Measurements from ENCODE around the gene TOLLIP.

TOLLIP gene

DNA sequence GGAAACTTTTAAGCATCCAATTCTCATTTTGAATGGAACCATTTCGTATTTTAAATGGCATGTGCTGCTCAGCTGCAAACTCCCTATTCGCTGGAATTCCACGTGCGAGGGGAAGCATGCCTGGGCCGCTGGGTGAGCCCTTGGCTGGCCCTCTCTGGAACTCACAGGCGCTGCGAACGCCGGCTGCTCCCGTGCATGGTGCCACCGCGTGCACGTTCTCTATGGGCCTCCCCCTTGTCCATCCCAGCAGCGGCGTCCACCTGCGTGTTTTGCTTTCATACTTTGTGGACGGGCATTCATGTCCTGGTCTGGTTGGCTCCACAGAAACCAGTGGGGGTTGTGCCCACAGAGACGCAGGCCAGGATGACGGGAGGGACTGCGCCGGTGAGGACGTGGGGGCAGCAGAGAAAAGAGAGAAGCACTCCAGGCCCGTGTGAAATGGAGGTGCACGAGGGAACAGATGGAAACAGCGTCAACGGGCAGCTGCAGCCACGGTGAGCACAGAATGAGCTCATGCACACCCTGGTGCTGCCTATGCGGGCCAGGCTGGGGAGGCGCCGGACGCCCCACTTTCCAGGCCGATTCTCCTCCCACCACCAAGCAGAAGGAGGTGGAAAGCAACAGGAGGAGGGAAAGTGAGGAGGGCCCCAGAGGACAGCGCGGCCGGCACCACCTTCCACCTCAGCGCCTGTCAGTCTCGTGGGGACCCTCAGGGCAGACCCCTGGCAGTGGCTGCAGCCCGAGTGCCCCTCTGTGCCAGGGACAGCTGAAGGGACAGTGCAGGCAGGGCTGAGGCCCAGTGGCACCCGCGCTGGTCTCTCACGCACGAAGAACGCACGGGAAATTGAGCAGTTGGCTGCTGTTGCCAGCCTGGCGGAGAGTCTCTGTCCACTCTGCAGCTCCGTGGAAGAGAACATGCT, 29.1 kb downstream of the TOLLIP start:
- H3K27me3 ChIP-seq (ENCODE audit: insufficient read depth, low read length): no peaks in the 10 kb centered on the region
- no peak overlapping the region for H3K9ac ChIP-seq (ENCODE audit: low read length)
- TF ChIP-seq CTCF (IDR thresholded peaks at IDR 0.05; ENCODE audit: low read length): no peak
- H3K79me2 ChIP-seq (ENCODE audit: insufficient read depth, low read length): no peaks in the 10 kb centered on the region
- no peaks in the 10 kb centered on the region for H3F3A ChIP-seq (ENCODE audit: insufficient read depth, low read length)
- no peak overlapping the region for H3K4me3 ChIP-seq (ENCODE audit: low read depth, low read length, poor library complexity, severe bottlenecking)
- no peaks in the 10 kb centered on the region for H3K9me3 ChIP-seq (ENCODE audit: low read length)
- H3K27ac ChIP-seq (ENCODE audit: low read depth, low read length, poor library complexity, severe bottlenecking): no peak overlapping the region
- no peaks in the 10 kb centered on the region for H4K20me1 ChIP-seq (ENCODE audit: insufficient read depth, low read length)
- H3K9me2 ChIP-seq (ENCODE audit: low read depth, low read length): no peaks in the 10 kb centered on the region
- H2AFZ ChIP-seq (ENCODE audit: low read length): no peak overlapping the region
- H3K4me2 ChIP-seq (ENCODE audit: low read length): no peak overlapping the region
- H3K36me3 ChIP-seq (ENCODE audit: insufficient read depth, low read length): peaks cover 18% of the 10 kb centered on the region; the same call in 1 of the 2 replicates
- H3K4me1 ChIP-seq (ENCODE audit: insufficient read depth, low read length, severe bottlenecking): no peaks in the 10 kb centered on the region

DNA sequence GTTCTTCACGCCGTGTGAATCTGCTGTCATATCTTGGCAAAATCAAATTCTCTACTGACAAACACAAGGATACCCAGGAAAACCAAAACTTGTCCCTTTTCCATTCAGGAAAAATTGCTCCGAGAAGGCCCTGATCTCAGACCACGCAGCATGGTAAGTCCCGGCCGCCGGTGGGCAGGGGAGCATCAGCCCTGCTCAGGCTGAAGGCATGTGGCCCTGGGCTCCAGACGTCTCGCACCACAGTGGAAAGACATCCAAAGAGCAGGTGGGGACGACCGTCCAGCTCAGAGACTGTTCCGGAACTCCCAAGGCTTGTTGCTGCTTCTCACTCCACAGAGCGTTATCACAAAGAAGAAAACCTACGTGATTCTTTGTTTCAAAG, 29.8 kb downstream of the TOLLIP start:
- Histone ChIP-seq H3K9me2 (ENCODE audit: low read depth, low read length) (no peaks in the 10 kb centered on the region), H3K4me2 (ENCODE audit: low read length) (no peak overlapping the region), H4K20me1 (ENCODE audit: insufficient read depth, low read length) (no peaks in the 10 kb centered on the region), H3K79me2 (ENCODE audit: insufficient read depth, low read length) (no peaks in the 10 kb centered on the region), H3K9me3 (ENCODE audit: low read length) (no peaks in the 10 kb centered on the region), H3K4me1 (ENCODE audit: insufficient read depth, low read length, severe bottlenecking) (no peaks in the 10 kb centered on the region), H3F3A (ENCODE audit: insufficient read depth, low read length) (no peaks in the 10 kb centered on the region), H3K27ac (ENCODE audit: low read depth, low read length, poor library complexity, severe bottlenecking) (no peak overlapping the region), H3K9ac (ENCODE audit: low read length) (no peak overlapping the region), H3K36me3 (ENCODE audit: insufficient read depth, low read length) (peaks cover 18% of the 10 kb centered on the region; the same call in 1 of the 2 replicates), H3K27me3 (ENCODE audit: insufficient read depth, low read length) (no peaks in the 10 kb centered on the region), H2AFZ (ENCODE audit: low read length) (no peak overlapping the region), H3K4me3 (ENCODE audit: low read depth, low read length, poor library complexity, severe bottlenecking) (no peak overlapping the region)
- TF ChIP-seq EZH2 (IDR thresholded peaks at IDR 0.05; ENCODE audit: borderline replicate concordance, low read length) (no peak), CTCF (IDR thresholded peaks at IDR 0.05; ENCODE audit: low read length) (no peak)

DNA sequence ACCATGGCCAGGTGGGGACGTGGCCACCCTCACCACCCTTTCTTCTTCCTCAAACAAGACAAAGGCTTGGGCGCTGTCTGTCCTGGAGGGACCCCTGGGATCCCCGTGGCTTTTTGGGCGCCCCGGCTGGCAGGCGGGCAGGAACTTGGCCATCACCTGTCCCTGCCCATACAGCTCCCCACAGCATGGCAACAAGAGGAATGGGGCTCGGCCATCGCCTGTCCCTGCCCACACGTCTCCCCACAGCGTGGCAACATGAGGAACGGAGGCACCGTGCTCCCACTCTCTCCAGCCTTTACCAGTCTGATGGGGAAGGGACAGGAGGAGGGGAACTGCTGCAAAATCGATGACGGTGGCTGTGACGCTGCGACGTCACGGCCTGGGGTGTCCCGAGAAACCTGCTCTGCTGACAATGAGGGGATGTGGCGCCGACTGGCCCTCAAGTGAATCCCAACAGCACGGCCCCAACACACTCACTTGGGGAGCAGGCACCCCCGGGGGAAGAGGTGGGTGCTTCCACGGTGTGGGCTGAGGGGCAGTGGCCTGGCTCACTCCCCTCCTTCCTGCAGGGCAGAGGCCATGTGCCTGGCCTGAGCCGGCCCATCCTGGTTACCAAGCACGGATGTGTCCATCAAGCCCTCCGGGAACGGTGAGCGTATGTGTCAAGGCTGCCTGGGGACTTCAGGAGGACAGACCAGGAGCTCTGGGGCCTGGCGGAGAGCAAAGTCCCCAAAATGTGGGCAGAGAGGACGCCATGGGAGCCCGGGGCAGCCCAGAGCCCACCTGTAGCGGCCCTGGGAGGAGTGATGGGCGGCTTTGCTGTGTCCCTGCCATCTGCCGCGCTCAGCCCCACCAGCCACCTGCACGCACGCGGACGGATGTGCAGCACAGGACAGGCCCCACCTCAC, 30.4 kb downstream of the TOLLIP start:
- Histone ChIP-seq H3K27me3 (ENCODE audit: insufficient read depth, low read length) (no peaks in the 10 kb centered on the region), H2AFZ (ENCODE audit: low read length) (no peak overlapping the region), H3K4me2 (ENCODE audit: low read length) (no peak overlapping the region), H4K20me1 (ENCODE audit: insufficient read depth, low read length) (no peaks in the 10 kb centered on the region), H3K79me2 (ENCODE audit: insufficient read depth, low read length) (no peaks in the 10 kb centered on the region), H3K9me3 (ENCODE audit: low read length) (no peaks in the 10 kb centered on the region), H3K9me2 (ENCODE audit: low read depth, low read length) (no peaks in the 10 kb centered on the region), H3F3A (ENCODE audit: insufficient read depth, low read length) (no peaks in the 10 kb centered on the region), H3K36me3 (ENCODE audit: insufficient read depth, low read length) (peaks cover 18% of the 10 kb centered on the region; the same call in 1 of the 2 replicates), H3K27ac (ENCODE audit: low read depth, low read length, poor library complexity, severe bottlenecking) (no peak overlapping the region), H3K4me3 (ENCODE audit: low read depth, low read length, poor library complexity, severe bottlenecking) (no peak overlapping the region), H3K4me1 (ENCODE audit: insufficient read depth, low read length, severe bottlenecking) (no peaks in the 10 kb centered on the region), H3K9ac (ENCODE audit: low read length) (no peak overlapping the region)
- no peak for TF ChIP-seq EZH2 (IDR thresholded peaks at IDR 0.05; ENCODE audit: borderline replicate concordance, low read length)
- TF ChIP-seq CTCF (IDR thresholded peaks at IDR 0.05; ENCODE audit: low read length): no peak

Data from OCI-LY1 (cell line).